Tibial nerve (tissue), 4 donors: Measurements from ENCODE around the gene CCNQ.

ENCODE experiments used
- EP300 ChIP-seq, 2 donors: sonication (generic); formaldehyde crosslinking; IDR thresholded peaks; one replicate each; pipeline ENCODE4 v1.6.1; 2017; ENCODE audit warnings: antibody characterized with exemption in 2 of 2, mild to moderate bottlenecking in 1 of 2
- POLR2A ChIP-seq, 2 donors: fragments of 450-650 bp; IDR thresholded peaks; one replicate each; pipeline ENCODE4 v1.6.1; 2017; ENCODE audit warnings: antibody characterized with exemption in 2 of 2, mild to moderate bottlenecking in 2 of 2, moderate library complexity in 2 of 2
- TF ChIP-seq, protein P1 (sequence below), 5 experiments: fragments of 200-600 bp in 3 of 5; fragments of 450-650 bp in 2 of 5; sonication (generic) in 3 of 5; IDR thresholded peaks; one replicate each; pipeline ENCODE4 v1.5.1; 2016 to 2019; ENCODE audit warnings: antibody characterized with exemption in 5 of 5, mild to moderate bottlenecking in 3 of 5, moderate library complexity in 2 of 5

DNA sequence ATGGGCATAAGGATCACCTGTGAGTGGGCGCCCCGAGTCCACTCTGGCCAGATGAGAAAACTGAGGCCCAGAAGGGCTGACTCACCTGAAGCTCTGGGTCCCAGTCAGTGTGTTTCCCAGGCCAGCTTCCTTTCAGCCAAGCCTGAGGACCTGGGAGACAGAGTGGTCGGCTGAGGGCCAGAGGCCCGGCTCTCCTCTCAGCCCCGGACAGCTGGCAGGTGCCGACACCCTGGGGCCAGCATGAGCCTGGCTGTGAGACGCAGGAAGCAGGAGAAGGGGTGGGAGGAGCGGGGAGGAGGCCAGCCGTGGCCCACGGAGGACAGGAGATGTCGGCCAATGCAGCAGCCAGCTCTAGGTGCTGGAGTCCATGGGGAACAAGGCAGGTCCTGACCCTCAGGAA is 52.6 kb downstream of the CCNQ start:
- TF ChIP-seq, protein P1, sequence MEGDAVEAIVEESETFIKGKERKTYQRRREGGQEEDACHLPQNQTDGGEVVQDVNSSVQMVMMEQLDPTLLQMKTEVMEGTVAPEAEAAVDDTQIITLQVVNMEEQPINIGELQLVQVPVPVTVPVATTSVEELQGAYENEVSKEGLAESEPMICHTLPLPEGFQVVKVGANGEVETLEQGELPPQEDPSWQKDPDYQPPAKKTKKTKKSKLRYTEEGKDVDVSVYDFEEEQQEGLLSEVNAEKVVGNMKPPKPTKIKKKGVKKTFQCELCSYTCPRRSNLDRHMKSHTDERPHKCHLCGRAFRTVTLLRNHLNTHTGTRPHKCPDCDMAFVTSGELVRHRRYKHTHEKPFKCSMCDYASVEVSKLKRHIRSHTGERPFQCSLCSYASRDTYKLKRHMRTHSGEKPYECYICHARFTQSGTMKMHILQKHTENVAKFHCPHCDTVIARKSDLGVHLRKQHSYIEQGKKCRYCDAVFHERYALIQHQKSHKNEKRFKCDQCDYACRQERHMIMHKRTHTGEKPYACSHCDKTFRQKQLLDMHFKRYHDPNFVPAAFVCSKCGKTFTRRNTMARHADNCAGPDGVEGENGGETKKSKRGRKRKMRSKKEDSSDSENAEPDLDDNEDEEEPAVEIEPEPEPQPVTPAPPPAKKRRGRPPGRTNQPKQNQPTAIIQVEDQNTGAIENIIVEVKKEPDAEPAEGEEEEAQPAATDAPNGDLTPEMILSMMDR (IDR thresholded peaks at IDR 0.05) = no peak
- TF ChIP-seq POLR2A (IDR thresholded peaks at IDR 0.05) (no peak), EP300 (IDR thresholded peaks at IDR 0.05) (no peak)
